HG03139 (cell line): ENCODE data around the gene STAMBP.
"Not testable (repeated sequence)": the region's sequence is repeated elsewhere in the genome, so short reads cannot be mapped to it uniquely, and the experiment has no call there.

Experiments
- ATAC-seq: cut with Tn5 transposase; IDR thresholded peaks from one replicate; pipeline ENCODE4 v1.9.1; 2021; ENCODE audit not compliant: unreplicated experiment

STAMBP gene

GRCh38 chr2:73903949-73904613, 75.3 kb downstream of the STAMBP start:
- not testable (repeated sequence) for ATAC-seq

GRCh38 chr2:73904952-73905351, 76.2 kb downstream of the STAMBP start:
- ATAC-seq: no peak

- ATAC-seq: no peak
These were observed 78.2 kb downstream of the STAMBP start for GRCh38 chr2:73906847-73907505.

GRCh38 chr2:73907840-73908452, 79.2 kb downstream of the STAMBP start:
- ATAC-seq: no peak

- no peak for ATAC-seq
These were observed 80.2 kb downstream of the STAMBP start for GRCh38 chr2:73908689-73909652.

GRCh38 chr2:73910873-73911547, 82.2 kb downstream of the STAMBP start:
- no peak for ATAC-seq

GRCh38 chr2:73911548-73912208, 82.9 kb downstream of the STAMBP start:
- no peak for ATAC-seq

- no peak for ATAC-seq
These were observed 84.8 kb downstream of the STAMBP start for GRCh38 chr2:73913414-73914054.

GRCh38 chr2:73914667-73915066, 85.9 kb downstream of the STAMBP start:
- no peak for ATAC-seq

GRCh38 chr2:73915437-73915993, 86.8 kb downstream of the STAMBP start:
- ATAC-seq: no peak

GRCh38 chr2:73916666-73917065, 87.9 kb downstream of the STAMBP start:
- no peak for ATAC-seq

GRCh38 chr2:73917296-73917695, 88.5 kb downstream of the STAMBP start:
- ATAC-seq: no peak

- no peak for ATAC-seq
These were observed 89.0 kb downstream of the STAMBP start for GRCh38 chr2:73917696-73918207.

GRCh38 chr2:73918856-73919255, 90.1 kb downstream of the STAMBP start:
- ATAC-seq: no peak

GRCh38 chr2:73919596-73920228, 91.0 kb downstream of the STAMBP start:
- no peak for ATAC-seq

- no peak for ATAC-seq
These were observed 92.1 kb downstream of the STAMBP start for GRCh38 chr2:73920577-73921545.

GRCh38 chr2:73921581-73921980, 92.8 kb downstream of the STAMBP start:
- ATAC-seq: no peak
